Skeletal muscle tissue (tissue), 4 donors: ENCODE data around the gene PER3. TPM values are rescaled to one million over a fixed set of nuclear protein-coding genes. Genes with fewer than 3 reads are reported as not detected.

Experiments used
- H3K27ac ChIP-seq: one replicate; pipeline ENCODE4 v1.7.0; 2013; ENCODE audit warnings: mild to moderate bottlenecking, low read depth, low read length, inconsistent platforms
- H3K27me3 ChIP-seq, 3 donors: one replicate each; pipeline ENCODE4 v1.7.0; 2013; ENCODE audit warnings: low read length in 3 of 3; ENCODE audit not compliant: control insufficient read depth in 3 of 3, insufficient read depth in 3 of 3
- H3K36me3 ChIP-seq, 3 donors: one replicate each; pipeline ENCODE4 v1.7.0; 2013; ENCODE audit warnings: low read length in 3 of 3; ENCODE audit not compliant: control insufficient read depth in 3 of 3, insufficient read depth in 3 of 3
- H3K4me1 ChIP-seq, 3 donors: one replicate each; pipeline ENCODE4 v1.7.0; 2013; ENCODE audit warnings: low read length in 3 of 3, mild to moderate bottlenecking in 3 of 3; ENCODE audit not compliant: control insufficient read depth in 3 of 3, insufficient read depth in 3 of 3
- H3K4me3 ChIP-seq, 3 donors: one replicate each; pipeline ENCODE4 v1.7.0; 2013; ENCODE audit warnings: low read length in 3 of 3
- H3K9ac ChIP-seq, 3 donors: one replicate each; pipeline ENCODE4 v1.7.0; 2013; ENCODE audit warnings: low read length in 3 of 3, mild to moderate bottlenecking in 3 of 3, moderate library complexity in 2 of 3, low read depth in 1 of 3
- H3K9me3 ChIP-seq, 3 donors: one replicate each; pipeline ENCODE4 v1.7.0; 2013; ENCODE audit warnings: low read length in 3 of 3; ENCODE audit not compliant: control insufficient read depth in 3 of 3
- total RNA-seq: library from RNA; depleted of rRNA; stranded (reverse); fragments of >200 nt; gene quantifications from one replicate; pipeline ENCODE4 v1.2.3, GENCODE V29; 2014
- donor health status: Osteomylitis.

The PER3 gene
- total RNA-seq, 1 donor from 2014 or later = 11.5 TPM

DNA sequence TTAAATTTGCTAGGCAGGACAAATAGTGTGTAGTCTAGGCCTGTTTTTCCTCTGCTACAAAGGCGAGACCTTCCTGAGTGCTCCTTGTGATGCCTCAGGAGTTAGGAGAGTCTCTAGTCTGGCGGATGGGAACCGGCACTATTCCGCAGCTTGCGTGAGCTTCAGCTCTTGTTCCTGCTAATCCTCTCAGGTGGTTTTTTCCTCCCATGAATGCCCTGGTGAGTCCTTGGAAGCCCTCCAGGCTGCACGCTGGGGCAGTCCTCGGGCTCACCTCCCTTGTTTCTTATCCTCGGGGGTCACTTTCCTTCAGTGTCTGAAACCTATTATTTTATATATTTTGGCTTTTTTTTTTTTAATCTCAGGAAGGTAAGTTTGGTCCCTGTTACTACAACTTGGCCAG is 40.6 kb downstream of the PER3 start:
- no peak overlapping the region for H3K4me3 ChIP-seq
- peaks cover 68 to 82% (median 70%) of the 10 kb centered on the region in 3 donors for H3K36me3 ChIP-seq
- no peak overlapping the region for H3K27ac ChIP-seq
- H3K27me3 ChIP-seq = no peaks in the 10 kb centered on the region
- no peak overlapping the region for H3K9ac ChIP-seq
- H3K9me3 ChIP-seq = no peaks in the 10 kb centered on the region
- H3K4me1 ChIP-seq = no peaks in the 10 kb centered on the region

GRCh38 chr1:7826363-7826762 is 42.3 kb downstream of the PER3 start:
- no peak overlapping the region for H3K27ac ChIP-seq
- no peak overlapping the region for H3K4me3 ChIP-seq
- no peaks in the 10 kb centered on the region for H3K27me3 ChIP-seq
- H3K9ac ChIP-seq = no peak overlapping the region
- peaks cover 64 to 82% (median 65%) of the 10 kb centered on the region in 3 donors for H3K36me3 ChIP-seq
- H3K9me3 ChIP-seq = no peaks in the 10 kb centered on the region
- no peaks in the 10 kb centered on the region for H3K4me1 ChIP-seq

GRCh38 chr1:7827126-7827955 is 43.2 kb downstream of the PER3 start:
- peaks cover 59 to 79% (median 63%) of the 10 kb centered on the region in 3 donors for H3K36me3 ChIP-seq
- H3K27me3 ChIP-seq = no peaks in the 10 kb centered on the region
- no peak overlapping the region for H3K4me3 ChIP-seq
- H3K27ac ChIP-seq = no peak overlapping the region
- H3K4me1 ChIP-seq = no peaks in the 10 kb centered on the region
- no peak overlapping the region for H3K9ac ChIP-seq
- H3K9me3 ChIP-seq = no peaks in the 10 kb centered on the region

DNA sequence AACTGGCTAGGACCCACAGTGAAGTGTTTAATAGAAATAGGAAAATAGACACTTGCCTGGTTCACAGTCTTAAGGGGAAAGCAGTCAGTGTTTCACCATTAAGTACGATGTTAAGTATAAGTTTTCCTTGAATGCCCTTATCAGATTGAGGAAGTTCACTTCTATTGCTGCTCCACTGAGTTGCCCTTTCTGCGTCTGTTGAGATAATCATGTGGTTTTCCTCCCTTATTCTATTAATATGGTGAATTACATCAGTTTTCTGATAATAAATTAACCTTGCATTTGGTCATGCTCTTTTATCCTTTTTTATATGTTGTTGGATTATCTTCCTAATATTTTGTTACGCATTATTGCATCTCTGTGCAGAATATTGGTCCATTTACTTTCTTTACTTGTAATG is 47.4 kb downstream of the PER3 start:
- Histone ChIP-seq H3K27me3 (no peaks in the 10 kb centered on the region), H3K9ac (peak overlapping the region in 1 of 3 donors; percentile 40), H3K27ac (no peak overlapping the region), H3K4me3 (no peak overlapping the region), H3K4me1 (no peaks in the 10 kb centered on the region), H3K36me3 (peaks cover 45 to 70% (median 64%) of the 10 kb centered on the region in 3 donors), H3K9me3 (no peaks in the 10 kb centered on the region)

- Histone ChIP-seq H3K4me1 (no peaks in the 10 kb centered on the region), H3K27ac (no peak overlapping the region), H3K27me3 (no peaks in the 10 kb centered on the region), H3K4me3 (no peak overlapping the region), H3K9me3 (no peaks in the 10 kb centered on the region), H3K9ac (no peak overlapping the region), H3K36me3 (peaks cover 41 to 70% (median 64%) of the 10 kb centered on the region in 3 donors)
These were observed 48.9 kb downstream of the PER3 start for GRCh38 chr1:7833035-7833434.

DNA sequence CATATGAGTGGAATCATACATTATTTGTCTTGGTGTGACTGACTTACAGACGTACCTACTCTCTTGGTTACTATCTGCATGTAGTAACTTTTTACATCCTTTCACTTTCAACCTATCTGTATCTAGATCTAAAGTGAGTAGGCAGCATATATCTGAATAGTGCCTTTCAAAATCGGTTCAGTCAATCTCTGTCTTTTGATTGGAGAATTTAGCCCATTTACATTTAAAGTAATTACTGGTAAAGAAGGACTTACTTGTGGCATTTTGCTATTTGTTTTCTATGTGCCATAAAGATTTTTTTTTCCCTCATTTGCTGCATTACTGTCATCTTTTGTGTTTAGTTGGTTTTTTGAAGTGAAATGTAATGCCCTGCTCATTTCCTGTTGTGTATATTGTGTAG is 54.6 kb downstream of the PER3 start:
- Histone ChIP-seq H3K4me1 (no peaks in the 10 kb centered on the region), H3K4me3 (no peak overlapping the region), H3K9me3 (peaks cover 0 to 13% (median 4%) of the 10 kb centered on the region in 3 donors), H3K27ac (no peak overlapping the region), H3K36me3 (peaks cover 58 to 85% (median 76%) of the 10 kb centered on the region in 3 donors), H3K9ac (no peak overlapping the region), H3K27me3 (no peaks in the 10 kb centered on the region)

DNA sequence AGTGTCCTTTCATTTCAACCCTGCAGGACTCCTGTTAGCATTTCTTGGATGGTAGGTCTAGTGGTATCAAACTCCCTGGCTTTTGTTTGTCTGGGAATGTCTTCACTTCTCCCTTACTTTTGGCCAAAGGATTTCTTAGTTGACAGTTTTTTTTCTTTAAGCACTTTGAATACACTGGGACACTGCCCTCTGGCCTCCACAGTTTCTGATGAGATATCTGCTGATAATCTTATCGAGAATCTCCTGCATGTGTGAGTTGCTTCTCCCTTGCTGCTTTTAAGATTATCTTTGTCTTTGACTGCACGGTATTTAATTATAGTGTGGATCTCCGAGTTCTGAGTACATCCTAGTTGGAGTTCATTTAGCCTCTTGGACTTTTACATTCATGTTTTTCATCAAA is 55.4 kb downstream of the PER3 start:
- no peaks in the 10 kb centered on the region for H3K27me3 ChIP-seq
- H3K9me3 ChIP-seq = peaks cover 0 to 13% (median 4%) of the 10 kb centered on the region in 3 donors
- H3K36me3 ChIP-seq = peaks cover 62 to 88% (median 78%) of the 10 kb centered on the region in 3 donors
- no peak overlapping the region for H3K27ac ChIP-seq
- no peak overlapping the region for H3K9ac ChIP-seq
- H3K4me3 ChIP-seq = no peak overlapping the region
- H3K4me1 ChIP-seq = no peaks in the 10 kb centered on the region

DNA sequence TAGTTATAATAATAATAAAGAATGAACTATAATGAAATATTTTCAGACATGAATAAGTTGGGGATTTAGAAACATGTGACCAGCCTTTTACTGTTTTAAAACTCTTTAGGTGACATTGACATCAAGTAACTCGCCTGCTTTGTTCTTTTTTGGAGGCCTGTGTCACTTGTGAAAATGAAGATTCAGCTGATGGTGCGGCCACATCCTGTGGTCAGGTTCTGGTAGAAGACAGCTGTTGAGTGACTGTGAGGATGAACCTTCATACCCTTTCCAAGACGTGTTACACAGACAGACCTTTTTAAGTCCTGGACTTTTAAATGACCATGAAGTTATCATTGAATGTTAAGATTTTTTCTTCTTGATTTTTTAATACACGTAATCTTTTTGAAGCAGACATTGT is 58.4 kb downstream of the PER3 start:
- H3K9me3 ChIP-seq = peaks cover 0 to 13% (median 4%) of the 10 kb centered on the region in 3 donors
- H3K27ac ChIP-seq = no peak overlapping the region
- peaks cover 0 to 1% (median 0%) of the 10 kb centered on the region in 3 donors for H3K4me1 ChIP-seq
- no peak overlapping the region for H3K9ac ChIP-seq
- H3K36me3 ChIP-seq = peaks cover 51 to 70% (median 69%) of the 10 kb centered on the region in 3 donors
- H3K27me3 ChIP-seq = no peaks in the 10 kb centered on the region
- no peak overlapping the region for H3K4me3 ChIP-seq

DNA sequence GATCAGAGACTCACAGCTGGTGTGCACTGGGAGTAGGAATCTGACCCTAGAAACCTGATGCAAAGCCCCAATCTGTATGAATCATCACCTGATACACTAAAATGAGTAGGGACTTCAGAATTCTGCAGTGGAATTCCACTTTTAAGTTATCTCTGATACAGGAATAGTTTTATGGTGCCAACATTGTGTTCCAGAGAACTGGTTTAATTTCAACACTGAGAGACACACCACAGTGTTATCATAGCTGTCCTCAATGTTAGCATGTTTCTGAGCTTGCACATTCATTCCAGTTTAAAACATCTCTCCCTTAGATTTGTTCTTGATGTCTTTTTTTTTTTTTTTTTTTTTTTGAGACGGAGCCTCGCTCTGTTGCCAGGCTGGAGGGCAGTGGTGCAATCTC is 61.7 kb downstream of the PER3 start:
- Histone ChIP-seq H3K4me1 (peaks cover 0 to 5% (median 0%) of the 10 kb centered on the region in 3 donors), H3K9ac (no peak overlapping the region), H3K27ac (no peak overlapping the region), H3K4me3 (no peak overlapping the region), H3K36me3 (peaks cover 26 to 39% (median 37%) of the 10 kb centered on the region in 3 donors), H3K27me3 (no peaks in the 10 kb centered on the region), H3K9me3 (no peaks in the 10 kb centered on the region)

DNA sequence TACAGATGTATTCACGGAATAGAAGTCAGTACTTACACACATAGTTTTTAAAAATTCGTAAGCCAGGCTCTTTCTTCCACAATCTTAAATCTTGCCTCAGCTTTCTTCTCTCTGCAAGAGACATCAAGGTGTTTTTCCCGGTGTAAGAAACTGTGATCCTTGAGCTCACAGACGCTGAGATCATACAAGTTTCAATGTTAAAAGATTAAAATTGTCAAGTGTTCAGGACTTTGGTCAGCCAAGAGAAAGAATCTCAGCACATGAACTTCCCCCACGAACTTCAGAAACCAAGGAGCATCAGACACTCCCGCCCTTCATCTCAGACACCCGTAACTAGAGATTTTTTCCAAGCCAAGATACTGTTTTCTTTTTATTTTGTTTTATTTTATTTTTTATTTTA is 62.6 kb downstream of the PER3 start:
- Histone ChIP-seq H3K4me3 (no peak overlapping the region), H3K4me1 (peaks cover 0 to 5% (median 0%) of the 10 kb centered on the region in 3 donors), H3K36me3 (peaks cover 20 to 32% (median 32%) of the 10 kb centered on the region in 3 donors), H3K27me3 (no peaks in the 10 kb centered on the region), H3K27ac (no peak overlapping the region), H3K9ac (no peak overlapping the region), H3K9me3 (no peaks in the 10 kb centered on the region)
